K562 (cell line): ENCODE data around the gene FGF22. TPM values are rescaled to one million over a fixed set of nuclear protein-coding genes. Genes with fewer than 3 reads are reported as not detected.
A peak's percentile ranks its signal among the peaks of the same experiment; 100 is the strongest.

ENCODE experiments used
- ARID4B ChIP-seq: sonication (generic); formaldehyde crosslinking; IDR thresholded peaks from 2 replicates; pipeline ENCODE4 v1.8.0; 2022; ENCODE audit warnings: mild to moderate bottlenecking, missing genetic modification reagents
- CTCF ChIP-seq, 3 experiments: IDR thresholded peaks in 2 of 3; conservative IDR thresholded peaks in 1 of 3; 2 replicates each; pipeline ENCODE4 v1.5.1; 2011 to 2012; ENCODE audit warnings: low read length in 3 of 3, mild to moderate bottlenecking in 3 of 3, control low read depth in 2 of 3, improper control_type of control experiment in 1 of 3, inconsistent platforms in 1 of 3, low read depth in 1 of 3, mixed read lengths in 1 of 3, moderate library complexity in 1 of 3; ENCODE audit not compliant: insufficient read depth in 2 of 3
- ELF4 ChIP-seq: fragments of 450-650 bp; formaldehyde crosslinking; IDR thresholded peaks from 2 replicates; pipeline ENCODE4 v1.4.0; 2022; ENCODE audit warnings: missing genetic modification characterization
- HOXB6 ChIP-seq: fragments of 250-450 bp; sonication (Bioruptor Pico); IDR thresholded peaks from 2 replicates; pipeline ENCODE4 v1.5.1; 2022; ENCODE audit warnings: mild to moderate bottlenecking, borderline replicate concordance
- KDM2B ChIP-seq: fragments of 250-450 bp; sonication (Bioruptor Pico); IDR thresholded peaks from 2 replicates; pipeline ENCODE4 v1.8.0; 2021; ENCODE audit warnings: mild to moderate bottlenecking, moderate library complexity
- MAZ ChIP-seq, 2 experiments: fragments of 450-650 bp in 1 of 2; sonication (generic) in 1 of 2; formaldehyde crosslinking; IDR thresholded peaks in 1 of 2; conservative IDR thresholded peaks in 1 of 2; 2 replicates each; pipeline versions ENCODE4 v1.4.0 to v1.5.0; 2020; ENCODE audit warnings: mild to moderate bottlenecking in 1 of 2, missing genetic modification reagents in 1 of 2
- MBD2 ChIP-seq: sonication (generic); IDR thresholded peaks from 2 replicates; pipeline ENCODE4 v1.6.1; 2016; ENCODE audit warnings: low read depth, borderline replicate concordance
- MED1 ChIP-seq: sonication (generic); formaldehyde crosslinking; IDR thresholded peaks from 2 replicates; pipeline ENCODE4 v1.8.1; 2023; ENCODE audit warnings: missing genetic modification reagents, borderline replicate concordance
- MLX ChIP-seq, 2 experiments: fragments of 450-650 bp in 1 of 2; sonication (generic) in 1 of 2; formaldehyde crosslinking; conservative IDR thresholded peaks; 2 replicates each; pipeline versions ENCODE4 v1.4.0 to v1.8.1; 2020 to 2022; ENCODE audit warnings: mild to moderate bottlenecking in 1 of 2, missing genetic modification reagents in 1 of 2
- RBM17 ChIP-seq: fragments of 200-400 bp; formaldehyde crosslinking; IDR thresholded peaks from 2 replicates; pipeline ENCODE4 v1.6.1; 2017; ENCODE audit warnings: low read depth, mild to moderate bottlenecking, low read length, borderline replicate concordance
- RHOXF2B ChIP-seq: fragments of 250-450 bp; sonication (Bioruptor Pico); conservative IDR thresholded peaks from 2 replicates; pipeline ENCODE4 v1.5.1; 2021
- SRSF3 ChIP-seq: fragments of 200-400 bp; formaldehyde crosslinking; IDR thresholded peaks from 2 replicates; pipeline ENCODE4 v1.6.1; 2016; ENCODE audit warnings: mild to moderate bottlenecking, low read length, moderate library complexity; ENCODE audit not compliant: insufficient read depth
- ZBTB17 ChIP-seq: fragments of 450-650 bp; formaldehyde crosslinking; IDR thresholded peaks from 2 replicates; pipeline ENCODE4 v1.4.0; 2020; ENCODE audit warnings: mild to moderate bottlenecking
- ZBTB2 ChIP-seq: fragments of 450-650 bp; IDR thresholded peaks from 2 replicates; pipeline ENCODE4 v1.6.1; 2016; ENCODE audit warnings: antibody characterized with exemption
- ZNF146 ChIP-seq: IDR thresholded peaks from one replicate; pipeline ENCODE4 v1.6.1; 2018; ENCODE audit warnings: missing compliant biosample characterization; ENCODE audit not compliant: unreplicated experiment
- polyA plus RNA-seq, 8 experiments: library from polyadenylated mRNA; depleted of rRNA in 4 of 8; stranded (reverse) in 5 of 8; unstranded in 3 of 8; fragments of >200 nt; fragmentation: Nextera tagmentation in 2 of 8; fragmentation: Illumina TruSeq in 1 of 8; extraction: Ambion mirVana in 2 of 8; extraction: Trizol in 1 of 8; gene quantifications; 2 replicates each; pipeline versions ENCODE4 v1.2.1 to v1.2.3, GENCODE V29; 2011 to 2014; ENCODE audit warnings: inconsistent platforms in 1 of 8, missing spikeins in 1 of 8
- total RNA-seq, 7 experiments: library from RNA; depleted of rRNA in 6 of 7; stranded (reverse); fragments of >200 nt in 6 of 7; fragmentation: Illumina TruSeq in 2 of 7; extraction: Trizol in 2 of 7; gene quantifications; 2 replicates each; pipeline versions ENCODE4 v1.2.1 to v1.2.3, GENCODE V29; 2011 to 2021; ENCODE audit warnings: low replicate concordance in 1 of 7
- TF ChIP-seq, protein P1 (sequence below): fragments of 450-650 bp; IDR thresholded peaks from 2 replicates; pipeline ENCODE4 v1.6.1; 2016; ENCODE audit warnings: borderline replicate concordance

FGF22 gene
- total and polyA plus RNA-seq, 9 of the 15 experiments (the other 6 are each of a cell fraction or from before 2014, with no cell fraction given), result 0.14 to 2.2 (median 0.86) TPM; not detected in 4

DNA sequence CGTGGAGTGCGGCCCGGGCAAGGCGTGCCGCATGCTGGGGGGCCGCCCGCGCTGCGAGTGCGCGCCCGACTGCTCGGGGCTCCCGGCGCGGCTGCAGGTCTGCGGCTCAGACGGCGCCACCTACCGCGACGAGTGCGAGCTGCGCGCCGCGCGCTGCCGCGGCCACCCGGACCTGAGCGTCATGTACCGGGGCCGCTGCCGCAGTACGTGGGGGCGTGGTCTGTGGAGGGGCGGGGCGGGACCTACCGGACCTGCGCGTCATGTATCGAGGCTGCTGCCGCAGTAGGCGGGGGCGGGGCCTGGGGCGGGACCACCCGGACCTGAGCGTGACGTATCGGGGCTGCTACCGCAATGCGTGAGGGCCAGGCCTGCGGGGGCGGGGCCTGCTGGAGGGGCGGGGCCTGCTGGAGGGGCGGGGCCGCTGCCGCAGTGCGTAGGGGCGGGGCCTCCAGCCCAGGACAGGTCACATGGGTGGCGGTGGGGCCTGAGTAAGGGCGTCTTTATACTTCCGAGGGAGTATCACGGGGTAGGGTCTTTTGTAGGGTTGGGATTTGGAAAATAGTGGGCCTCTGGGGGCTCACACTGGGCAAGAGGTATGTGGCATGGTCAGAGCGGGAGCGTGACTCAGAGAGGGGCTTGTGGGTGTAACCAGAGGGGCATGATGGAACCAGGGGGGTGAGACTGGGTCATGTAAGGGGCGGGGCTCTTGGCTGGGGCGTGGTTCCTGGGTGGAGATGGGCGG lies 40.8 kb downstream of the FGF22 start (continued):
- TF ChIP-seq, protein P1, sequence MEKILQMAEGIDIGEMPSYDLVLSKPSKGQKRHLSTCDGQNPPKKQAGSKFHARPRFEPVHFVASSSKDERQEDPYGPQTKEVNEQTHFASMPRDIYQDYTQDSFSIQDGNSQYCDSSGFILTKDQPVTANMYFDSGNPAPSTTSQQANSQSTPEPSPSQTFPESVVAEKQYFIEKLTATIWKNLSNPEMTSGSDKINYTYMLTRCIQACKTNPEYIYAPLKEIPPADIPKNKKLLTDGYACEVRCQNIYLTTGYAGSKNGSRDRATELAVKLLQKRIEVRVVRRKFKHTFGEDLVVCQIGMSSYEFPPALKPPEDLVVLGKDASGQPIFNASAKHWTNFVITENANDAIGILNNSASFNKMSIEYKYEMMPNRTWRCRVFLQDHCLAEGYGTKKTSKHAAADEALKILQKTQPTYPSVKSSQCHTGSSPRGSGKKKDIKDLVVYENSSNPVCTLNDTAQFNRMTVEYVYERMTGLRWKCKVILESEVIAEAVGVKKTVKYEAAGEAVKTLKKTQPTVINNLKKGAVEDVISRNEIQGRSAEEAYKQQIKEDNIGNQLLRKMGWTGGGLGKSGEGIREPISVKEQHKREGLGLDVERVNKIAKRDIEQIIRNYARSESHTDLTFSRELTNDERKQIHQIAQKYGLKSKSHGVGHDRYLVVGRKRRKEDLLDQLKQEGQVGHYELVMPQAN, result peak; percentile 91
- TF ChIP-seq SRSF3 (no peak), CTCF (IDR thresholded peaks at IDR 0.05 in 2 of 3, conservative IDR thresholded peaks at IDR 0.05 in 1 of 3; ENCODE audit: insufficient read depth in 2 of 3, low read depth in 1 of 3, low read length in 3 of 3) (peak in 2 of 3 experiments; percentile 64 to 80; a peak in 4 of 6 replicates), ELF4 (CRISPR knock-in tag) (peak; percentile 95), ZBTB17 (CRISPR knock-in tag) (peak; percentile 92), RBM17 (no peak), ZNF146 (CRISPR knock-in tag) (no peak), ZBTB2 (no peak), KDM2B (CRISPR knock-in tag) (peak; percentile 82; the same call in 1 of the 2 replicates), ARID4B (CRISPR knock-in tag) (peak; percentile 75; the same call in 1 of the 2 replicates), RHOXF2B (CRISPR knock-in tag) (no peak), MBD2 (peak; percentile 24; the same call in 1 of the 2 replicates), MLX (CRISPR knock-in tag; conservative IDR thresholded peaks at IDR 0.05) (no peak), HOXB6 (CRISPR knock-in tag) (no peak), MED1 (CRISPR knock-in tag) (no peak), MAZ (CRISPR knock-in tag; conservative IDR thresholded peaks at IDR 0.05 in 1 of 2, IDR thresholded peaks at IDR 0.05 in 1 of 2) (peak; percentile 7 to 9)
